T-helper 2 cell treated with Interferon-gamma antibody and Interleukin-4, amounts not matched to agents 100 ng/mL and 5 ng/mL, for 36 hours (primary cell): ENCODE results near the gene BMAL2. TPM values are rescaled to one million over a fixed set of nuclear protein-coding genes. Genes with fewer than 3 reads are reported as not detected.

Source experiments
- intact Hi-C: fragments of 100-400 bp; cut with micrococcal nuclease; formaldehyde crosslinking; loops from one replicate; pipeline ENCODE4 v1.15.1; 2023
- total RNA-seq: library from RNA; stranded (reverse); gene quantifications from 2 replicates; pipeline ENCODE4 v1.2.3, GENCODE V29; 2022

BMAL2 gene
- 35.2 and 36.5 TPM in 2 replicates for total RNA-seq

DNA sequence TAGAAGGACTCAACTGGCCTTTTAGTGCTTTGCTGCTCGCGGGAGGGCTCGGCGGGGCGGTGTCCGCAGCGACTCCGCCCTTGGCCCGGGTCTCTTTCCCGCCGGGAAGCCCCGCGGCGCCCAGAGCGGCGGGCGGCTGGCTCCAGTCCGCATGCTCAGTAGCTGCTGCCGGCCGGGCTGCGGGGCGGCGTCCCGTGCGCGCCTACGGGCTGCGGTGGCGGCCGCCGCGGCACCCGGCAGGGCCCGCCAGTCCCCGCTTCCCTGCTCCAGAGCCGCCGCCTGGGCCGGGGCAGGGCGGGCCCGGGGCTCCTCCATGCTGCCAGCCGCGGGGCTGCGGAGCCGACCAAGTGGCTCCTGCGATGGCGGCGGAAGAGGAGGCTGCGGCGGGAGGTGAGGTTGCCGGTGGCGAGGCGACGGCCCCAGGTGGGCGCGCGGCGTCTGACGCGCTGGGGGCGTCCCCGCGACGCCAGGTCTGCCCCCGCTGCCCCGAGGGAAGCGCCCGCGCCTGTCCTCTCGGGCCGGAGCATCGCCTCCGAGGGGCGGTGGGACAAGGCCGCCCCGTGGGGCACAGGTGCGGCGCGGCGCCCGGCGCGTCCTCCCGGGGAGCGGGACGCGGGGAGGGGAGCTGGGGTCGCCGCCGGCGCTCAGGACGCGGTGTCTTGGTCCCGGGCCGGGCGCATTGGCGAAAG is at the start of gene BMAL2:
TSS of gene BMAL2 (plus strand) at position 123 of the 689 bp plus-strand sequence. CDS start at position 360, 237 bp downstream.
- intact Hi-C loops, result loop anchor here (2.0 to 10.0 kb wide), 6 partner anchors 49 to 396 kb away; partner anchors contain the start of genes FGFR1OP2, INTS13, MRPS35 and PPFIBP1

DNA sequence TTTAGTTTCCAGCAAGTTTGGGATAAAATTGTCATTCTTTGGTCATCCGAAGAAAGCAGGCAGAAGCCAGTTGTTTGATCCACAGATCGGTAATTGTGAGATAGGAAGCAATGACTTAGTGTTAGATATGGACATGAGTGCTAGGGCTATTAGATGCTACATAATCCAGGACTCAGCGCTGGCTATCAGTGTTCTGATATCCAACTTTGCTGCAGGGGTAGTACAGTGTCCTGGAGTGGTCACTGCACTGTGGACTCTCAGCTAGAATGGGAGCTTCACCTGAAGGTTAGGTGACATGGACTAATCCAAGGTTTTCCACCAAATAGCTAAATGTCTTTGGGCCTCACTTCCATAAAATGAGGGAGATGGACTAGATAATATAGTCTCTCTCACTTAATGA is 48.6 kb upstream of the BMAL2 start:
- intact Hi-C loops, result no loop called here

DNA sequence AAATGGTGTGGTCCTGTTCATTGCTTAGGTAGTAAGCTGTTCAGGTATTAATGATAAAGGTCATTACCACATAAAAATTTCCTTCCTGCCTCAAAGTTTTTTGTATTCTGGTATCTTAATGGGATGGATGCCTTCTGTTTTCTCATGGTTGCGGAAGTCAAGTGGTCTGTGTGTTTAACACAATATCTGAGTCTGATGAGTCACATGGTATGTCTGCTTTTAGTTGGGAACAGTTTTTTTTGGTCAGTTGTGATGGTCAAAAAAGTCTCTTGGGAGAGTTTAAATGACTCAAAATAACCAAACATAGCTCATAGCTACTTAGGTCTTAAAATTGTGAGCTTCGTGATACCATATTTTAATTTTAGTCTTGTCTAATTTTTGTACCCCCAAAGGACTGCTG is 47.9 kb upstream of the BMAL2 start:
- intact Hi-C loops, result no loop called here

DNA sequence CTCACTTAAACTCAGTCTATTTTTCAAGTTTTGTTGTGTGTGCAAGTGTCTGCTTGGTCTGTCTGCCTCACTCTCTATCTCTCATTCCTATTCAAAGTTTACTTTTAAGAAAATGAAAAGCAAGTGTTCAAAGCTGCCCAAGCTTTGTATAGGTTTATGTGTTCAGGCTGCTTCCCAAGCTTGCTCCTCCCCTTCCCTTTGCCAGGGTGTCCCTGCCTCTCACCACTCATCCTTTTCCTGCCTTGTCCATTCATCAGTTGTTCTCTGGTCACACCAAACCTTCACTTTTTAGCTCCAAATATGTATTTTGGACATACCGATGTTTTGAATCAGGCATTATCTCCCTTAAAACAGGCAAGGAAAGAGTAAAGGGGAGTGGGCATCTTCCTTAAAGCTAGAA is 47.2 kb upstream of the BMAL2 start:
- intact Hi-C loops, result no loop called here

DNA sequence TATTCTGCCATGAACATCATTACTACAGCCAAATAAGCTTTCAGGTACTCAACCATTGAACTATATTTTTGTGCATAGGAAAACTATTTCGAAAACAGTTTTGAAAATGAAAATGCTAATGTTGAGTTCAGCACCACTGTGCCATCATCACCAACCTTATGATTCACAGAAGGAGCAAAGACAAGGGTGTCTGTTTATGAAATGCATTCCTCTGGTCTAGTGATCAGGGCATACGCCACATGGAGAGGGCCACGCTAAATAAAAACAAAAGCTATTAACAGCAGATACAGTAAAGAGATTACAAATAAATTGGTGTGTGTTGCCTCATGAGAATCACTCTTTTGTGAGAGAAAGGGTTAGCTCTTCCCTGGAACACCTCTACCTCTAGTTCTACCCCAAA is 43.2 kb upstream of the BMAL2 start:
- intact Hi-C loops, result no loop called here

DNA sequence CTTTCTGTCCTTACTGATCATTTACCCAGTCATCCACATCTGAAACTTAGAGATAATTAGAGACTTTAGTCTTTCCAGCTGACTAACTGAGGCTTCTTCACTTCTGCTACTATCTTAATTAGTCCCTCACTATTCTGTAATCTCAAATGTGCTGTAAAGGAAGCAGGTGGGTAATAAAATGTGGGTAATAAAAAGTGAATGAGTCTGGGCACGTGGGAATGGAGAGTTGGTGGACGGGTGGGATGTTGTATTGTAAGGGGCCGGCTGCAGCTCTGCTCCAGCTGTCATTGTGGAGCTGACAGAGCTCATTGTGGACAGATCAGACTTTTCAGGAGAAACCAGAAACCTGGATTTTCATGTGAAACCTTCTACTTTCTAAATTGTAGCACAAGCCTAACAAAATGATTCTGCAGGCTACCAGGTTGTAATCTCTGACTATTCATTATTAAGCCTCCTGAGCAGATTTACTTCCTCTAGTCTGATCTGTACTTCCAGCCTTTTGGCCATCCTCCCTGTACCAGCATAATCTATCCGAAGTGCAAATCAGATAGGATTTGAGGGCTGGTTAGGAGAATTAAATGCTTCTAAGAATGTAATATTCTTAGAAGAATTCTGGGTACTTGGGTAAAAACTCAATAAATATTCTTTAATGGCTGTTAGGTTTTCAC is 42.0 kb upstream of the BMAL2 start:
- intact Hi-C loops, result no loop called here

DNA sequence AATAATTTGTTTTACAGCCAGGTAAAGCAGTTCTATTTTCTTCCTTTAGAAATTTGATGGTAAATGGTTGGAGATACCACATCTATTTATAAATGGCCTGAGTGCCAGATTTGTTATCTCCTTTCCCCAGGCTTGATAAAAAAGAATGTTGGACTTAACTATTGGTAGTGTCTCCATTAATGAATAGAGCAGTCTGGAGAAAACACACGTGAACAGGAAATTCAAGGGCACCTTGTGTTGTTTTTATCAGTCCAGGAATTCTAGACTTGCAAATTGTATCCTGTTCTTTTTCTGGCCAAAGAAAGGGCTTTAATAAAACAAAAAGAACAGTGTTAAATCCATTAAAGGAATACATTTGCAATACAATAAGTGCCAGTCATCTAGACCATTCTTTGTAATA is 40.8 kb upstream of the BMAL2 start:
- intact Hi-C loops, result no loop called here

DNA sequence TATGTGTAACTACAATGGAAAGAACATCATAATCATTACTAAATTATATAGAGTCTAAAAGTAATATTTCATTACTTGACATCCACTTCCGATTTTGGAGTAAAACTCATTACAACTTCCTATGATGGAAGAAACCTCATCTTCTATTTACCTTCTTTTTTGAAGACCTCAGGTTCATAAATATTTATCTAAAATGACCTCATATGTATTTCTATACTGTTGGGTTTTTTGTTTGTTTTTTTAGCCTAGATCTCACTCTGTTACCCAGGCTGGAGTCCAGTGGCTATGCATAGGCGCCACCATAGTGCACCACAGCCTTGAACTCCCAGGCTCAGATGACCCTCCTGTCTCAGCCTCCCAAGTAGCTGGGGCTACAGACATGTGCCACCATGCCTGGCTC is 39.9 kb upstream of the BMAL2 start:
- intact Hi-C loops, result no loop called here

DNA sequence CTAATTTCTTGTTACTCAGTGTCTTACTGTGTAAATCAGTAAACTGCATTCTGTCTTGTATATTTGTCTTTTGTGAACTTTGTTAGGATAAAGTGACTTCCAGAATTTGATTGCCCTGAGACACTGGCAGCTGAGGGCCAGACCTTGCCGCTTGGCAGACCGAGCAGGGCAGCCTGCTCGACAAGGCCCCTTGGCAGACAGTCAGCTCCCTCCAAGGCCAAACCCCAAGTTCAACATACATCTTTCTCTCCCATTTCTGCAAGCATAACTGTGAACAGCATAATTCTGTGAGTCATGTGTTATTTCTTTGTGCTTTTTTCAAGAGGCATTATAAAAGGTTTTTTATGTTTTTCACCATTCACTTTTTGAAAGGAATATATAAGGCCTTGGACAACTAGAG is 39.2 kb upstream of the BMAL2 start:
- intact Hi-C loops, result no loop called here

DNA sequence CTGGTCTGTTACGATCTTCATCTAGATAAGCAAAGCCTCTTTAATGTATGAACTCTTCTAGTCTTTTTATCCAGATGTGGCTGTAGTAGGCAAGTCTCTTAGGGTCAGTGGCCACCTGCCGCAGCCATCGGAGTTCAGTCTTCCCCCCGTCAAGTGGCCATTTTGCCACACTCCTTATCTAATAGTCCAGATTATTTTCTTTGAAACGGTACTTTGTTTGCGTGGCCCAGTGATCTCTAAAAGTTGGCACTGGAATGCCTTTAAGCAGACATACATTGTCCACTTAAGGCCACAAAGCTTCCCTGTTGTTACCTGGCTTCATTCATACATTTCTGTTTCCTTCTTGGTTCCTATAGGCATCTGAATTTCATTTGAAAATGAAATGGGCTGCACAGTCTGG is 36.0 kb upstream of the BMAL2 start:
- intact Hi-C loops, result no loop called here

DNA sequence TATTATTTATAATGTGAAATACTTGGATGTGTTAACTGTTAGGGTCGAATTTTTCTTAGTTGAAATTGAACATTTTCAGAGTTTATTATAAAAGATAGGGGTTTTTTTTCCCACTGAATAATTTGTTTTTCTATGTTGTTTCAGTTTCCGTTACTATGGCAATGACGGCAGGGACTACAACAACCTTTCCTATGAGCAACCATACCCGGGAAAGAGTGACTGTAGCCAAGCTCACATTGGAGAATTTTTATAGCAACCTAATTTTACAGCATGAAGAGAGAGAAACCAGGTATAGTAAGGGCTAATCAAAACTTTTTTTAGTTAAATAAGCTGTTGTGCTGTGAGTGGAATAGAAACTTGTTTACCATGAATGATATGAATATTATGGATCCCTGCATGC is 35.1 kb upstream of the BMAL2 start:
- intact Hi-C loops, result no loop called here

GRCh38 chr12:27299102-27299501 is 33.5 kb upstream of the BMAL2 start:
- intact Hi-C loops, result no loop called here

- intact Hi-C loops, result loop anchor here (10.0 kb wide), 2 partner anchors 365 to 445 kb away; partner anchors contain the start of genes FGFR1OP2 and INTS13
Measured at GRCh38 chr12:27300226-27300625, 32.4 kb upstream of the BMAL2 start.

DNA sequence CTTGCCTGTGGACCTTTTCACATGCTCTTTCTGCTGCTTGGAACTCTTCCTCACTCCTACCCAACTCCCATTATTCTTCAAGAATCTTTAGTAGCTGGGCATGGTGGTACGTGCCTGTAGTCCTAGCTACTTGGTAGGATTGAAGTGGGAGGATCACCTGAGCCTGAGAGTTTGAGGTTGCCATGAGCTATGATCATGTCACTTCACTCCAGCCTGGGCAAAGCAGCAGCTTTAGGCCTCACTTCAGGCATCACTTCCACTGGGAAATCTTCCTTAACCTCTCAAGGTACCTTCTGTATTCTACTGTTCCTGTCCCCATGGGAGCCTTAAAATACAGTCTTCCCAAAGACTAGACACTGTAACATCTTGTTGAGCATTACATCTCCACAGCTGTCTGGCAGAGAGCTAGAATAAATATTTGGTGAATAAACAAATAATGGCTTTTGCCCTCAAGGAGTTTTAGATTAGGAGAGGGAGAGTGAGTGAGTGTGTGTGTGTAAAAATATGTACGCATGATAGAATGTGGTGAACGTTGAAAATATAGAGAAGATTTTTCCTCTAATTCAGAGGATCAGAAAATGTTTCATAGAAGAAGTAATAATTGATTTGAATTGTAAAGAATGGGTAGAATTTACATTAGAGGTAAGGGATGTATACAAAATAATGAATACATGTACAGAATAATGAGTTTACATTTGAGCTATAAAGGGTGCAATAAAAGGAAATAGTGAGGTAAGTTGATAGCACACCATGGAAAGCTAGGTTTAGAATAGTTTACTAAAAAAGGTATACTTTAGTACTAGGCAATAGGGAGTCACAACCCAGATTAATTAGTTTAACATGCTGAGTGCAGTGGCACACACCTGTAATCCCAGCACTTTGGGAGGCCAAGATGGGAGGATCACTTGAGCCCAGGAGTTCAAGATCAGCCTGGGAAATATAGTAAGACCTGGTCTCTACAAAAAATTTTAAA is 29.2 kb upstream of the BMAL2 start:
- intact Hi-C loops, result loop anchor here (10.0 kb wide), 2 partner anchors 369 to 449 kb away; partner anchors contain the start of genes FGFR1OP2 and INTS13

DNA sequence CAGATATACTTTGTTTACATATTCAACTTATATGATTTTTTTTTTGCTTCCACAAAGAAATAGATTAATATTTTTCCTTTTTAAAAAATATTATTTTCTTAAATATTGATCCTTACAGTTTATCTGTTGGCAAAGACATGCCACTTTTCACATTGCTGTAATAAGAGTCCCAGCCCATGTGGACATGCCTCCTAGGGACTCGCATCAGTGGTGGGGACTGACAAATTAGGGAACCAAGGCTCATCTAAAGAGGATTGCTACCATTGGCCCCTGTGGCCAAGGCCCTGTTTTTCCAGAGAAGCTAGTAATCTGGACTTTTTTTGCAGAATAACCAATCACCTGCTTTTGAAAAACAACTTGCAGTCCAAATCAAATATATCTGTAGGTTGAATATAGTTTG is 27.8 kb upstream of the BMAL2 start:
- intact Hi-C loops, result loop anchor here (5.0 to 10.0 kb wide), 3 partner anchors 163 to 450 kb away; partner anchors contain the start of genes FGFR1OP2 and INTS13

GRCh38 chr12:27305673-27306456 is 26.8 kb upstream of the BMAL2 start:
- intact Hi-C loops, result loop anchor here (1.0 to 10.0 kb wide), 8 partner anchors 61 to 451 kb away; partner anchors contain the start of genes FGFR1OP2, INTS13, MED21 and STK38L

DNA sequence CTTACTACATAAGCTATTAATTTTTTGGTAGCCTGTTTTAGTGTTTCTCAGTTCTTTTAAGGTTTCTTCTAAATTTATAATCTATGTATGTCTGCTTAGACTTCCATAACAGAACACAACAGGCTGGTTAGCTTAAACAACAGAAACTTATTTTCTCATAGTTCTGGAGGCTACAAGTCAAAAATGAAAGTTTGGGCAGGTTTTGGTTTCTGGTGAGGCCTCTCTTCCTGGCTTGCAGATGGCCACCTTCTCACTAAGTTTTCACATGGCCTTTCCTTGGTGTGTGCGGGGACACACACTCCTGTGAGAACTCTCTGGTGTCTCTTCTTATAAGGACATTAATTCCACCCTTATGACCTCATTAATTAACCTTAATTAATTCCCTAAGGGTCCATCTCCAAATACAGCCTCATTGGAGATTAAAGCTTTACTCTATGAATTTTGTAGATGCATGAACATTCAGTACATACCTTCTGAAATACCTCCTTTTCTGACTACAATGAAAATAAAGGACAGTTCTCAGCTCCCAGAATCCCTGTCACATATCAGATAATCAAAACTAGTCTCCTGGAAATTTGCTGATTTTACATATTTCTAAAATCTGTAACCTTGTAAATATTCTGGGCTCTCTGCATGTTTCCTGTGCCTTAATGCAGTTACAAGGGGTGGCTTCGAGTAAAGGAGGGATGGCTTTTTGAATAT is 23.2 kb upstream of the BMAL2 start:
- intact Hi-C loops, result loop anchor here (5.0 to 10.0 kb wide), 3 partner anchors 167 to 455 kb away; partner anchors contain the start of genes FGFR1OP2 and INTS13

DNA sequence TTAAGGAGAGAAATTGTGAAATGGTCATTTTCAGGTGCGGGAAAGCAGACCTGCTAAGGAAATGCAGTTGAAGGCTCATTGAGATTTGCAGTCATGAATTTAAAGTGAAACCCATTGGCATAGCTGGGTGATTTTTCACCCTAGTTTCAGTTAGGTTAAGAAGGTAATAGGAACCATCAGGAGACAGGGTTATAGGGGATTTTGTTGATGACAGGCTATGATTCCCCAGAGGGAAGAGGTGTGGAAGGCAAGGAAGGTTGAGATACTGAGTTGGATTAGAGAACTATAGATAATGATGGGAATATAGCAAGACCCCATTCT is 22.7 kb upstream of the BMAL2 start:
- intact Hi-C loops, result loop anchor here (5.0 to 10.0 kb wide), 3 partner anchors 168 to 455 kb away; partner anchors contain the start of genes FGFR1OP2 and INTS13

DNA sequence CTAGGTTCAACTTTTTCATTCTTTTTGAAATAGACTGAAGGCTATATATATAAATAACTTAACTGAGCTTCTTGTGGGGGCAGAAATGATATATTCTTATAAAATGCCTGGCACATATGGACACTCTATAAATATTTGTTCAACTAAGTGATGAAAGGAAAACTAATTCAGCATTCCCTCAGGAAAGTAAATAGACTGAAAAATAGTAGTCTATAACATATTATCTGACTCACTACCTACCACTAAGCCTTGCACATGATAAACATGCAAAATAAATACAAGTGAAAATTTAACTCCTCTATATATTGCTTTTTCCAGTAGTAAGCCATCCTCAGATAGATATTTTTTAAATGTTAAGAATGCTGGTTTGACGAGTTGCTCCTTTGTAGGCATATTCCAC is 15.7 kb upstream of the BMAL2 start:
- intact Hi-C loops, result no loop called here

DNA sequence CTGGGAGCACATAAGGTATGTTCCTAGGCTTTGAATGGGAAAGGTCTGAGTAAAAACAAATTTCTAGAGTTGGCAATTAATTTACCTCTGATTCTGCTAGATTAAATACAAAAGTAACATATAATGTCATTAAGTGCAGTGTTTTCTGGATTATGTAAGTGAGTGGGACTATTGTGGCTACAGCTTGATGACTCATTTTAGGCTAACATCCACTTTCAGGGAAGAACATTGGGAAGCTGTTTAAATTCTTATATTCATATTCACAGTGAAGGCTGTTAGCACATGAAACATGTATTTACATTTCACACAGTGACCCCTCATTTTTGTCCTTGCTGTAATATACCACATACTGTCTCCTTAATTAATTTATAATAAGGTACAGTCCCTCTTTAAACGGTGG is 13.2 kb upstream of the BMAL2 start:
- intact Hi-C loops, result no loop called here
